ENCODE results near the gene MGAT5B.
"Not testable (repeated sequence)": the region's sequence is repeated elsewhere in the genome, so short reads cannot be mapped to it uniquely, and the experiment has no call there.

MGAT5B gene, protein sequence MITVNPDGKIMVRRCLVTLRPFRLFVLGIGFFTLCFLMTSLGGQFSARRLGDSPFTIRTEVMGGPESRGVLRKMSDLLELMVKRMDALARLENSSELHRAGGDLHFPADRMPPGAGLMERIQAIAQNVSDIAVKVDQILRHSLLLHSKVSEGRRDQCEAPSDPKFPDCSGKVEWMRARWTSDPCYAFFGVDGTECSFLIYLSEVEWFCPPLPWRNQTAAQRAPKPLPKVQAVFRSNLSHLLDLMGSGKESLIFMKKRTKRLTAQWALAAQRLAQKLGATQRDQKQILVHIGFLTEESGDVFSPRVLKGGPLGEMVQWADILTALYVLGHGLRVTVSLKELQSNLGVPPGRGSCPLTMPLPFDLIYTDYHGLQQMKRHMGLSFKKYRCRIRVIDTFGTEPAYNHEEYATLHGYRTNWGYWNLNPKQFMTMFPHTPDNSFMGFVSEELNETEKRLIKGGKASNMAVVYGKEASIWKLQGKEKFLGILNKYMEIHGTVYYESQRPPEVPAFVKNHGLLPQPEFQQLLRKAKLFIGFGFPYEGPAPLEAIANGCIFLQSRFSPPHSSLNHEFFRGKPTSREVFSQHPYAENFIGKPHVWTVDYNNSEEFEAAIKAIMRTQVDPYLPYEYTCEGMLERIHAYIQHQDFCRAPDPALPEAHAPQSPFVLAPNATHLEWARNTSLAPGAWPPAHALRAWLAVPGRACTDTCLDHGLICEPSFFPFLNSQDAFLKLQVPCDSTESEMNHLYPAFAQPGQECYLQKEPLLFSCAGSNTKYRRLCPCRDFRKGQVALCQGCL

DNA sequence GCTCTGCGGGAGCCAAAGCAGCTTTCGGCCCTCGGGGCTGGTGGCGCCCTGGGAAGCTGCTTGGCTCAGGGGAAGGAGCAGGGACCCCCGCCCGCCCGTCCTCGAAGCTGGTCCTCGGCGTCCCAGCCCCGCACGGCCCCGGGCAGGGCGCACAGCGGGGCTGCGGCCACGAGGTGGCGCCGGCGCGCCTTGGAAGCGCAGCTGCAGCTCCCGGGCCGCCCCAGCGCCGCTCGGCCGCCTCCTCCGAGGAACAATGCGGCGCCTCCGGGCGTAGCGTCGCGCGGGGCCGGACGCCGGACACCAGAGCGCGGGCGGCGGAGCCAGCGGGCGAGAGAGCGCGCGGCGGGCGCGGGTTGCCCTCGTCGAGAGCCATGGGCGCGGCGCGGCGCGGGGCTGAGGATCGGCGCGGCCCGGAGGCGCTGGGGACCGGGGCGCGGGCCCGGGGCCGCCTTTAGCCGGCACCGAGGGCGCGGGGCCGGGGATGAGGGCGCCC is at the start of gene MGAT5B:
Gene MGAT5B, plus strand, starts transcription at position 229 of the 493 bp plus-strand sequence. CDS start 626 bp downstream, outside the sequence.
- peak; percentile 85 for DNase-seq

DNA sequence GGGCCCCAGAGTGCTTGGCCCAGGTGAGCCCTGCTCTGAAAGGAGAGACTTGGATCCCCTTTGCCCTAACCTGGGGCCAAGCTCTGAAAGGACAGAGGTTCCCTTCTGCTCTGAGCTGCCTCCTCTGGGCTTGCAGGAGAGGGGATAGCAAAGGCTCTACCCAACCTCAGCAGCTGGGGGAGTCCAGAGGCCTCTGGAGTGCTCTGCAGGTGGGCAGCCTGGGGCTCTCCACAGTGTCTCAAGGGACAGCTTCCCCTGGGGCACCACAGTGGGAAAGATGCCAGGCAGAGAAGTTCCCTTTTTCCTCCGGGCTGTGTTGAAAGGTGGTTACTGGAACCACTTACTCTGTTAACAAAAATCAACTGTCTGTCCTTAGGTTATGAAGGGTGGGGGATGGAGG is 48.2 kb upstream of the MGAT5B start:
- DNase-seq, result no peak

GRCh38 chr17:76820561-76820960 is 47.6 kb upstream of the MGAT5B start:
- no peak for DNase-seq

DNA sequence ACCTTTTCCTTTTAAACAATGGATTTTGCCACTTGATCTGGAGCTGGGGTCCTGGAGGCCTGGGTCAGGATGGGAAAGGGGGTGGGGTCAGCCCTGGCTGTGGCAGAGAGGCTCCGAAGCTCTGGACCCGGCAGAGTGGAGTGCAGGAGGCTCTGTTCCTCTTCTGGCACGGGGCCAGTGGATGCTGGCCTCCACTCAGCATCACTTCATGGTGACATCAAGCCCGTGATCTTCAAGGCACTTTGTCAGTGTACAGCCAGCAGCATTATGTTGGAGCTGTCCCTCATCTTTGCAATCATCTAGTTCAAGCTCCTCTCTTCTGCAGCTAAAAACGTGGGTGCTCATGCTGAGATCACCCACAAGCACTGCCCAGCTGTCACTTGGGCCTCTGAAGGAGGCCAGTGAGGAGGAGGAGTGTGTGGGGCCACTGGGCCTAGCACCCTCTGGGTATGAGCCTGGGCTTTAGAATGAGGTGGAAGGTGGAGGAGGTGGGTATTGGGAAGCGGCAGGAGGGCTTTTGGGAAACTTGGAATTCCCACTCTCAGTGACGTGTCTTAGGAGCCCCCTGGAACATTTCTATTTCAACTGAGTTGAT is 45.9 kb upstream of the MGAT5B start:
- no peak for DNase-seq

DNA sequence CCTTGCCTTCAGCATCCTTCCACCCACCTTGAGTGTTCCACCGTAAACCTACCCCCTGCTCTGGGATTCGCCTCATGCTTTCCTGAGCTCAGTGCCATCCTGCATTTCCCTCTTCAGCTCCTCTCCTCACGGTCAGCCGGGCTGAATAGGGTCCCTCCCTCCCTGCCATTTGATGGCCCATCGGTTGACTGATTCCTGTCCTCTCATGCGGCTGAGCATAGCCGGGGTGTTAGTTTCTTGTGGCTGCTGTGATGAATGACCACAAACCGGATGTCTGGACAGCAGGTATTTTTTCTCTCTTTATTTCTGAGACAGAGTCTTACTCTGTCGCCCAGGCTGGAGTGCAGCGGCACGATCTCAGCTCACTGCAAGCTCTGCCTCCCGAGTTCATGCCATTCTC is 44.1 kb upstream of the MGAT5B start:
- DNase-seq, result no peak

DNA sequence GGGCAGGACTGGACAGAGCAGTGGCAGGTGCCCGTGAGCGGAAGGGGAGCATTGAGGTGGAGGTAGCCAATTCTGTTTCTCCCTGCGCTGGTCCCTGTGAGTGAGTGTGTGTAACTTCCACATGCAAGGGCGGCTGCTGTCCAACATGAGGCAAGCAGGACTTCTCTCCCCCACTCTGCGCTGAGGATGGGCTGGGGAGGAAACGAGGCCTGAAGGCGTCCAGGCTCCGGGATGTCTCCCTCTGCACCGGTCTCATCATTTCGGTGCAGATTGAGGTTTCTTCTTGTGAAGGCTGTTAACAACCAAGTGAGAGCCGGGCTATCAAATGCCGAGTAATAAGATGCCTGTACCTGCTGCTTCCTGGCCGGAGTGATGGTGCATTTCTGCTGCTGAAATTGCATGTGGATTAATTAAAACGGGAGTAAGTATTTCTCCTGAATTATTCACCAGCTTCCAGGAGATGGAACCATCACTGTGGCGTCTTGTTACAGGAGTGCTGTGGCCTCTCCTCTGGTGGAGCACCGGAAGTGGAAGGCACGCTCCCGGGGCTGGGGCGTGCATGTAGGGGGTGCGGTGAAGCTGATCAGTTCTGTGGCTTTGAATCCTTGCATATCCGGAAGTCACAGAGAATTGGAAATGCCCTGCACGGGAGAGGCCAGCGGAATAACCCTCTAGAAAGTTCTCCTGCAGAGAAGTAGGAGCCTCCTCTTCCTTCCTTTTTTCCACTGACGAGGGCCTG is 41.7 kb upstream of the MGAT5B start:
- DNase-seq, result peak; percentile 7

GRCh38 chr17:76827736-76828135 is 40.5 kb upstream of the MGAT5B start:
- DNase-seq, result no peak

DNA sequence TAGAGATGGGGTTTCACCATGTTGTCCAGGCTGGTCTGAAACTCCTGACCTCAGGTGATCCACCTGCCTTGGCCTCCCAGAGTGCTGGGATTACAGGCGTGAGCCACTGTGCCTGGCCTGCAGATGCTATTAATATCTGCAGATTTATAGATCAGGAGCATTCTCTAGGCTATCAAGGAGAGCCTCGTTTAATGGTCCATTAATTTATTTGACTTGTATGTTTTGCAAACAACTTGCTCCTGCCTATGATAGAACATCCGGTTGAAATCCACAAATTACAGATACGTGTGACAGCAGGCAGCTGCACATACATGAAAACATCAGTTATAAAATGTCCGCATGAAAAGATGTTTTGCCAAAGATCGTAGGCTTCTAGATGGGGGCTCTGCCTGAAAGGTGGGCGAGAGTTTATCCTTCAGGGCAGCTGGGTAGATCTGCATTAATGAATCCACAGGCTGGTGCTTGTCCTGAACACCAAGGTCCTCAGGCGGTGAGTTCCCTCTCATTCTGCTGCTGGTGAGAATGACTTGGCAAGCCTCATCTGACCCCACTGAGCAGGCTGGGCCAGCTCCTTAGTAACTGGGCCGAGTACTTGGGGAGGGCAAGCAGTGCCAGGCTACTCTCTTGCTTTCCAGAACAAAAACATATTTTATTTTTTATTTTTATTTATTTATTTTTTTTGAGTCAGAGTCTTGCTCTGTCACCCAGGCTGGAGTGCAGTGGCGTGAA is 37.1 kb upstream of the MGAT5B start:
- no peak for DNase-seq

GRCh38 chr17:76833034-76833644 is 35.1 kb upstream of the MGAT5B start:
- no peak for DNase-seq

- DNase-seq, result no peak
Observed at GRCh38 chr17:76833747-76834146, 34.5 kb upstream of the MGAT5B start.

DNA sequence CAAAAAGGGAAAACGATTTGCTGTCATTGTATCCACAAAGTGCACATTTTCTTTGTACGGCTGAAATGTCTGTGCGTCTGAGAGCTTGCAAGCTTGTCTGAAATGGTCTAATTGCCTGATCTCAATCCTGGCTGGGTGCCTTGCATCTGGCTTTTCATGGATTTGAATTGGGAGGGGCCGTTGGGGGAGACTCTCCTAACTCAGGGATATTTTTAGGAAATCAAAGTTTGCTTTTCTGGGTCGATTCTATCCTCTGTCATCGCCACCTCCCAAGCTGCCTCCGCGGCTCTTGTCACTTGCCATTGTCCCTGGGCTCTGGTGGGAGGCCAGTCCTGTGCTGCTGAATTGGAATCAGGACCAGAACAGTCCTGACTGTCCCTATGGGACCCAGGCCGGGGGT is 33.3 kb upstream of the MGAT5B start:
- DNase-seq, result no peak

- no peak for DNase-seq
Observed at GRCh38 chr17:76840443-76840767, 27.8 kb upstream of the MGAT5B start.

- no peak for DNase-seq
Observed at GRCh38 chr17:76840884-76841775, 27.1 kb upstream of the MGAT5B start.

DNA sequence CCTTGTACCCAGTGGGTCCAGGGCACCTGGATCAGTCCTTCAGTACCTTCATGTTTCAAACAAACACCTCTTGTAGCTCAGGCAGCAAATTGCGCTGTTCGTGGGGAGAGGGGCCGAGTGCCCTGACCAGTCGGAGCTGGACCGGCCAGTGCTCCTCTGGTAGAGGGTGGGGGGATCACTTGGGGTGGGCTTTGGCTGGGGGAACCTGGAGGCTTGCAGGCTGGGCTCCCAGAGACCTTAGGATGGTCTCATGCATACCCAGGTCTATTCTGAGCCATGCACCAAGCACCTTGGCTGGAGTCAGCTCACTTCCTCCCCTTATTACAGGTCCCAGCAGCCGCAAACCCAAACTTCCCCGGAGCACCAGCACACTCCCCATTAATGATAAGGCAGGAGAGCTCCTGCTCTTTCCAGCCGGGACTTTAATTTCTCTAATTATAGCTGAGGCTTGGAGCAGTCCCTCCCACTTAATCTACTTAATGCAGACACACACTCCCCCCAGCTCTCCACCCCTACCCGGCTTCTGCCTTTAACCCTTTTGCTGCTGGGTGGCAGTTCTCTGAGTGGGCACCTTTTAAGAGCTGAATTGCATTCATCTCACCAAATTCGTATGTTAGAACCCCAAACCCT is 26.3 kb upstream of the MGAT5B start:
- DNase-seq, result no peak

GRCh38 chr17:76843068-76843467 is 25.1 kb upstream of the MGAT5B start:
- not testable (repeated sequence) for DNase-seq

- no peak for DNase-seq
Observed at GRCh38 chr17:76843703-76844484, 24.3 kb upstream of the MGAT5B start.

- no peak for DNase-seq
Observed at GRCh38 chr17:76844485-76844829, 23.7 kb upstream of the MGAT5B start.

GRCh38 chr17:76844846-76845245 is 23.4 kb upstream of the MGAT5B start:
- DNase-seq, result no peak

- DNase-seq, result no peak
Observed at GRCh38 chr17:76845541-76846017, 22.6 kb upstream of the MGAT5B start.

All from activated CD4-positive, alpha-beta T cell treated with anti-CD3 and anti-CD28 coated beads, Interleukin-10, Interleukin-2, amounts not matched to agents 100 ng/mL and 50 ng/mL, durations not matched to agents 16 hours and 8 hours (primary cell).